Stimulated activated CD8-positive, alpha-beta memory T cell treated with anti-CD3 and anti-CD28 coated beads, Interleukin-12 subunit alpha, Interleukin-12 subunit beta, amount 100 ng/mL, for 1 hour (primary cell): ENCODE results near the gene AATF.

ENCODE experiments used
- DNase-seq: peaks from one replicate; pipeline ENCODE4 v3.0.0-alpha.2; 2020; ENCODE audit warnings: low read depth

AATF gene

DNA sequence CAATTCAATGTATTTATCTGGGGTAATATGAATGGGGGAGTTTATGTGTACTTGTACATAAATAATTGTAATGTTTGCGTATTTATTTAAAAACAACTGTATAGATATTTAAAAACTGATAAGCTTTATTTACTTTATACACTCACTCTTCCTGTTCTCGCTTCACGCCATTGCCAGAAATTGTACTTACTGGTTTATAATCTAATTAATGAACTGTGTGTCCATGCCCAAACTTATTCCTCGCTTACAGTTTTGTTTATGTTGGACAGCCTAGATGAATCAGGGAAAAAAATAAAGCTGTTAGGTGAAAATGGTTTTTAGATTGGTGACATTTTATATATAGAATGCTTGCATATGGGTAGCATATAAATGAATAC, 30.8 kb downstream of the AATF start:
- no peak for DNase-seq

GRCh38 chr17:36980280-36980761, 31.6 kb downstream of the AATF start:
- DNase-seq: no peak

- no peak for DNase-seq
Observed at GRCh38 chr17:36983618-36984017, 34.9 kb downstream of the AATF start.

DNA sequence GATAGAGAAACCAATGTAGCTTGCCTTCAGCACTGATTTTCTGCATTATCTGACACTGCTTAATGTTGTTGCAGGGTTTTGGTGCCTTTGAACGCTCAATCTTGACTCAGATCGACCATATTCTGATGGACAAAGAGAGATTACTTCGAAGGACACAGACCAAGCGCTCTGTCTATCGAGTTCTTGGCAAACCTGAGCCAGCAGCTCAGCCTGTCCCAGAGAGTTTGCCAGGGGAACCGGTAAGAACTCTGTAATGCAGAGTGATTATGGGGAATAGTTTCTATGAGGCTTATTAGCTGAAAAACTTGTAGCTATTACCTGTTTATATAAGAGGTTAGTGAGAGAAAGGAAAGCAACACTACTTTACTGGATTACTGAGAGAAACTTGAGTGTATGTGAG, 40.4 kb downstream of the AATF start:
- no peak for DNase-seq

DNA sequence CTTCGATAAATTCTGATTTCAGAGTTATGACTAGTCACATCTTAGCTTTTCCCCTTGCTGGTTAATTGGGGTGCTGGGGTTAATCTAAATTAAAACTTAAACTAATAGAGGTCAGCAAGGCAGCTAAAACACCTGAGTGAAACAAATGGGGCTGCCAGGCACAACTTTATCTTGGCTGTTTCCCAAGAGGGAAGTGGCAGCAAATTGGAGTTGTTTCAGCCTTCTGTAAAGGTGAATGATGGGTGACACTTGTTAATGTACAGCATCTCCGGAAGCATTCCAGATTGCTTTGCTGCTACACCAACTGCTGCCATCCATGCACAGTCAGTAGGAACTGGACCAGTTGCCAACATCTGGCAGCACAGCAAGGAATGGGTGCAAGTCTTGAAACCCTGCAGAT, 43.9 kb downstream of the AATF start:
- no peak for DNase-seq

DNA sequence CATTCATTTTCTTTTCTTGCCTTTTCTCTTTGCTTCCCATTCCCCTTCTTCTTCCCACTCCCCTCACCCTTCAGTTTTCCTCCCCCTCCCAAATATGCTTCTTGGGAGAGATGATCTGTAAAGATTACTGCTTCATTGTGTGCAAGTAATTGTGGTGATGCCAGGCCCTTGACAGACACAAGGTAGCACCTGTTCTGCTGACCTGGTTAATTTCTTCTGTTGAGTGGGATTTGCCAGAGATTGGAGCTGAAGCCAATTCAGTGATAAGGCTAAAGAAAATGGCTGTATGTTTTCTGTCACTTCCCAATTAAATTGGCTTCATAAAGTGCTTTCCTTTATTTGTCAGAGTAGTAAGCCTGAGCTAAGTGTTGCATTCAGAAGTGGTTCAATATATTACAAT, 44.5 kb downstream of the AATF start:
- DNase-seq: no peak

DNA sequence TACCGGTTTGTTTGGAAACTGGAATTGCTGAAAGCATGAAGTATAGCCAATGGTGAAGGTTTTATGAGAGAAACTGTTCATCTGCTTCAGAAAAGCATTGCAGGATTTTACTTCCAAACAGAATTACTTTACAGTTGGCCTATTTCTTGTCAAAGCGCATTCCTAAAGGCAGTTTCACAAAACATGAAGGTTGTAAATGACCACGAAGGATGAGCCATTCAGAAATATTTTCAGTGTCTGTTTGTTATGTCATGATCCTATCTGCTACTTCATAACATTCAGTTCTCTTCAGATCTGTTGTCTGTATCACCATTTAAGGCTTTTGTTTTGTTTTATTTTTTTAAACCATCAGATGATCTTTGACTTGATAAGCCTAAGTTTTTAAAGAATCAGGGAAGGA, 45.7 kb downstream of the AATF start:
- no peak for DNase-seq

DNA sequence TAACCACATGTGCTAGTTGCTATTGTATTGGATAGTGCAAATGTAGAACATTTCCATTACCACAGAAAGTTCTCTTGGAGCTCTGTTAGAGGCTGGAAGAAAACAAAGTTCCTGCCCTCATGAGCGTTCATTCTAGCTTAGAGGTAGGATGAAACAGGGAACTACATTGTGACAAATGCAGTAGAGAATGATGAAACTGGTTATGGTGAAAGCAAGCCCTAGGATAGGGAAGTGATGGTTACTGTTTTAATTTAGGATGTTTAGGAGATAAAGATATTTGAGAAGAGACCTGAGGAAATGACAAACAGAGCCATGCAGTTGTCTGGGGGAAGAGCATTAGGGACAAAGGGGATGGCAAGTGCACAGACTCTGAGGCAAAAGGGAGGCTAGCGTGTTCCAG, 50.7 kb downstream of the AATF start:
- DNase-seq: no peak

- no peak for DNase-seq
Observed at GRCh38 chr17:37016780-37017179, 68.0 kb downstream of the AATF start.

- DNase-seq: no peak
Observed at GRCh38 chr17:37017404-37017803, 68.7 kb downstream of the AATF start.

DNA sequence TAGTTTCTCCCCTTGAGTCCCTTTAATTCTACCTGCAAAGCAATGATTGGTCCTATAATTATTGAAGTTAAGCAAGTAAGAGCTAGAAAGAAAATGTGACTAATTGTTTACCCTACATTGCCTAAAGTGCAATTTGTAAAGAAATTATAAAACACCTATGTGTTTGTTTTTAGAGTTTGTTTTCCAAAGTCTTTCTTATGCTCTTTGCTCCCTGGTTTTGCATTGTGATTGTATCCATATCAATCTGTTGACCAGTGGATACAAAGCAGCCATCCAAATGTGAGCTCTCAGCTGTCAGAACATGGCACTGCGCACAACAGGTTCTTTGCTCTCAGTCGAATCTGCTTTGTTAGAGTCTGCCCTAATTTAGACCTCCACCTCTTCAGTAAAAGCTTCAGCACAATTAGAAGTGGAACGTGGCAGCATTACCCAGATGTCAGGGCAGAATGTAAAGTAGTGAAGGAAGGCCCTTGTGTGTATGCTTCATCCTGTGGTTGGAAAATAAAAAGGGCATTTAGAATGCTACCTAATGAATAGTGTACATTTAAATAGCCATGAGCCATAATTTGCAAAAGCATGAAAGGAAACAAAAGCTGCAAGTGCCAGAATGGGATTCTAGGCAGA, 70.5 kb downstream of the AATF start:
- no peak for DNase-seq

GRCh38 chr17:37019741-37020129, 71.0 kb downstream of the AATF start:
- DNase-seq: no peak

DNA sequence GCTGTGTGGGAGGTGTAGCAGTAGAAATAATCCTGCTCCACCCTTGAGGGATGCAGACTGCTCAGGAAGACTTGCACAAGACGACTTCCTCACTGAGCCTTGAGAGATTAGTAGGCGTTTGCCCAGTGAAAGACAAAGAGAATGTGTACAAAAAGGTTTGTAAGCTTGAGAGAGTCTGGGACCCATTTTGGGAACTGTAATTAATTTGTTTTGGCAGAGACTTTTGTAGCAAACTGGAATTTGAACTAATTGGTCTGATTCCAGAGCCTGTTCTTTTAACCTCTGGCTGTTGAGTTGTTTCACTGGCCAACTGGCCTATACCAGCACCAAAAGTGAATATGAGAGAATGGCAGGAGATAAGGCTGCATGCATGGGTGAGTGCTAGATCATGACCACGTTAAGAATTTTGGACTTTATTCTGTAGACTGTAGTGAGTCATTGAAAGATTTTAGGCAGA, 75.5 kb downstream of the AATF start:
- no peak for DNase-seq

GRCh38 chr17:37025238-37025637, 76.5 kb downstream of the AATF start:
- no peak for DNase-seq

DNA sequence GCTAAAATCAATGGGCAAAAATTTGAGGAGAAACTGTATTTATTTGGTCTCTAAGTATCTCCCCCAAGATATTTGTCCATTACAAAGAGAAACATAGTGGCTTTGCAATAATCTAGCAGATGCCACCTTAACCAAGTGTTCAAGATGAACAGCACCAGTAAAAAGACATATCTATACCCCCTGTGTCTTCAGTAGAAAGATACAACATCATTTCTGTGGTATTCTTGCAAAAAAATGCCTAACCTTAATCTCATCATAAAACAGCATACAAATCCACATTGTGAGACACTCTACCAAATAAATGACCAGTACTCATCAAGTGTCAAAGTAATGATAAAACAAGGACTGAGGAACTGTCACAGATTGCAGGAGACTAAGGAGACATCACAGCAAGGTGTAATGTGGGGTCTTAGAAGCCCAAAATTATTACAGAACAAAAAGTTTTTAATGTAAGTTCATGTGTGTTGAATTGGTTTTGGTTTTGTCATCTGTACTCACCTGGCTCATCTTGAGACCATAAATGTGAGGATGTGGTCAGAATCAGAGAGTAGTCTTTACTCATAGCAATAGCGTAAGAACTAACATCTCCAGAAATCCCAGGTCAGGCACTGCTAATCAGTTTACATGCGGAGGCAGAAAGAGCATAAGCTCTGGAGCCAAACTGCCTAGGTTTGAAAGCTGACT, 77.2 kb downstream of the AATF start:
- no peak for DNase-seq

DNA sequence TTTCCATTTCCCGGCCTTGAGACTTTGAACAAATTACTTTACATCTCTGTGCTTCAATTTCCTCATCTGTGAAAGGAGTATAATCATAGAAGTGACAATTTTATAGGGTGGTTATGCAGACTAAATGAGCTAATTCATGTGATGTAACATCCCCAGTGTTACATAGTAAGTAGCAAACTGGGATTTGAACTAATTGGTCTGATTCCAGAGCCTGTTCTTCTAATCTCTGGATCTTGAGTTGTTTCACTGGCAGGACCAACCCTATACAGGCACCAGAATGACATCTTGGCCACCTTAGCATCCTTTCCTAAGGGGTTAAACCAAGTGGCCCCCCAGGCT, 77.7 kb downstream of the AATF start:
- no peak for DNase-seq

DNA sequence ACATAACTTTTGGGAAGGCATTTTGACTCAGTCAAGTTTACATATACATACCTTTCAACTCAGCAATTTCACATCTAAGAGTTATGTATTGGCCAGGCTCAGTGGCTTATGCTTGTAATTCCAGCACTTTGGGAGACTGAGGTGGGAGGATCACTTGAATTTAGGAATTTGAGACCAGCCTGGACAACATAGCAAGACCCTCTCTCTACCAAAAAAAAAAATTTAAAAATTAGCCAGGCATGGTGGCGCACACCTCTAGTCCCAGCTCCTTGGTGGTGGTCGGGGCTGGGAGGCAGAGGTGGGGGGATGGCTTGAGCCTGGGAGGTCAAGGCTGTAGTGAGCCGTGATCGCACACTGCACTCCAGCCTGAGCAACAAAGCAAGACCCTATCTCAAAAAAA, 79.3 kb downstream of the AATF start:
- DNase-seq: no peak

- no peak for DNase-seq
Observed at GRCh38 chr17:37031493-37032083, 82.8 kb downstream of the AATF start.

DNA sequence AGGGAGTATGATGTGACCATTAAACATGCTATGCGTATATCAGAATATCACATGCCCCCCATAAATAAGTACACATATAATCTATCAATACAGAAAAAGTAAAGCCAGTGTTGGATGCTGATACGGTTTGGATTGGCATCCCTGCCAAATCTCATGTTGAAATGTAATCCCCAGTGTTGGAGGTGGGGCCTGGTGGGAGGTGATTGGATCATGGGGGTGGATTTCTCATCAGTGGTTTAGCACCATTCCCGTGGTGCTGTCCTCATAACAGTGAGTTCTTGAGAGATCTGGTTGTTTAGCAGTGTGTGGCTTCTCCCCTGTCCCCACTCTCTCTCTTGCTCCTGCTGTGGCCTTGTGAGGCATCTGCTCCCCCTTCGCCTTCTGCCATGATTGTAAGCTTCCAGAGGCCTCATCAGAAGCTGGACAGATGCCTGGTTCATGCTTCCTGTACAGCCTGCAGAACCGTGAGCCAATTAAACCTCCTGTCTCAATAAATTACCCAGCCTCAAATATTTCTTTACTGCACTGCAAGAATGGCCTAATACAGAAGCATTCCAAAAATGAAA, 88.9 kb downstream of the AATF start:
- no peak for DNase-seq

DNA sequence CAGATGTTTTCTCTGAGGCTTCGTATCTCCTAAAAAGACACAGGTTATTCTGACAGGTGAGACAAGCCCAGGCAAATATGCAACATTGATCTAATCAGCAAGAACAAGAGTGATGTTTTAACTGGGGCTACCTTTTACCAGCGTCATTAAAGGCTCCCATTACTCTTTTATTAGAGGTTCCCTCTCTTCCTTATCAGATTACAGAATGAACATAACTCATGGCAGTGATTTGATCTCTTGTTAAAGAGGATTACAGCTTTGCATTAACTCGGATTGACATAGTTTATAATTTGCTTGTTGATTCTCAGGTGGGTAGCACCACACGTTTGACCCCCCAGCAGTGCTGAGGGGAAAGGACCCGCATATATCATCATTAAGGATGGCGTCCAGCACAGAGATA, 90.5 kb downstream of the AATF start:
- no peak for DNase-seq

DNA sequence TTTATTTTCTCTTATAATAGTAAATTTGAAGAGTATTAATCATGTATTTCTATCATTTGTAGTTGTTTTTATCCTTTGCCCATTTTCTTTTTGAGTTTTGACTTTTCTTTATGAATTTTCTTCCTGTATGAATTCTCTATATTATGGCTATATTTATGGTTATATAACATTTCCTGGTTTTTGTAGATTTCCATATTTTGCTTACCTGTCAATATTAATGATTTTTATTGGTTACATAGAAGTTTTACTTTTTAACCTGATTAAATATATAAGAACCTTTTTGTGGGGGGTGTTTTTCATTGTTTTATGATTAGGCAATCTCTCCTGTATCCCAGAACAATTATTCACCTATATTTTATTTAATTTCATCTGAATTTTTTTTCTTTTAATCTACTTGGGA, 93.2 kb downstream of the AATF start:
- no peak for DNase-seq

DNA sequence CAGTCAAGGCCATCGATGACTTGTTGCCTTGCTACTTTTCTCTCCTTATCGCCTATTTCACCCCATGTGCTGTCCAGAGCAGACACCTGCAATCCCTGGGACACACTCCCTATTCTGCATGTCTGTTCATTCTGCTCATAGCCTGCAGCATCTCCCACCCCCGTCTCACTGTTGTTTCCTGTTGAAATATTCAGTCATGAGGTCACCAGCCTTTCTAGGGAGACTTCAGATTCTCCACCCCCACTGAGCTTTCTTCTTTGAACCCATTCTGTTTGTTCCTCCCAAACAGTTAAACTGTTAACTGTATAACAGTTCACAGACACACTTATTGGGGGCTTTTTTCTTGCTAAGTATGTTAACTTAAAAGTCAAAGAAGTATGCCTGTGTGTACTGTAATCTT, 94.4 kb downstream of the AATF start:
- no peak for DNase-seq

DNA sequence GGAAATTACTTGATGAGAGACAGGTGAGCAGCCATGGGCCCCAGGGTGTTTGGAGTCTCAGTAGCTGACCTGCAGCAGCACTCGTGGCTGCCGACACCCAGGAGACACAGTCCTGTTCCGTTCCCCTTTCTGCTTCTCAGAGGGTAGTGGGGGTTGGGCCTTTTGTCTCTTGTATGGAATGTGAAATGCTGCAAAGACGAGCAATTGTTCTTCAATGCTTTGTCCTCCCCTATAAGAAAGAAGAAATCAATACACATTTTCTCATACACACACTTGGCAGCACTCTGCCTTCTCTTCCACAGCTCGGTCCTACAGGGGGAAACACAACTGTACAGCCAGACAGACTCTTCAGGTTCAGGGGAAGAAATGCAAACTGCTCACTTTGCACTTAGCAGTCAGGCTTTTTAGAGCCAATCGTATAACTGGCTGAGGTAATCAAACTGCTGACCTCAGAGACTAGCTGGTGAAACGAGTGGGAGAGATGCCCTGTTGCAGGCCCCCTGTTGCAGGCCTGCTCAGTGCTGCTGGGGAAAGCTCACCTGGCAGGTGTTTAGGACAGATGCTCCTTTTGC, 96.7 kb downstream of the AATF start:
- DNase-seq: no peak
